Upper lobe of right lung (tissue), 1 donor: ENCODE data around the gene IL6. TPM values are rescaled to one million over a fixed set of nuclear protein-coding genes. Genes with fewer than 3 reads are reported as not detected.

Experiments used
- ATAC-seq: fragments of 200-7000 bp; cut with Tn5 transposase; one replicate; pipeline ENCODE4 v1.9.1; 2020; ENCODE audit warnings: mild to moderate bottlenecking, moderate library complexity
- DNase-seq: peaks from one replicate; pipeline ENCODE4 v3.0.0-alpha.2; 2020
- H3K27ac ChIP-seq: fragments of 200-600 bp; one replicate; pipeline ENCODE4 v1.8.0; 2022
- H3K27me3 ChIP-seq: fragments of 200-600 bp; one replicate; pipeline ENCODE4 v1.8.0; 2022; ENCODE audit warnings: mild to moderate bottlenecking
- H3K36me3 ChIP-seq: fragments of 200-600 bp; one replicate; pipeline ENCODE4 v1.8.0; 2022
- H3K4me1 ChIP-seq: fragments of 200-600 bp; one replicate; pipeline ENCODE4 v1.8.0; 2022
- H3K4me3 ChIP-seq: fragments of 200-600 bp; one replicate; pipeline ENCODE4 v1.8.0; 2022; ENCODE audit warnings: mild to moderate bottlenecking
- H3K9me3 ChIP-seq: fragments of 200-600 bp; one replicate; pipeline ENCODE4 v1.8.0; 2022
- CTCF ChIP-seq: fragments of 200-600 bp; IDR thresholded peaks from one replicate; pipeline ENCODE4 v1.8.0; 2022; ENCODE audit warnings: antibody characterized with exemption
- intact Hi-C: fragments of 100-400 bp; cut with DNase I; formaldehyde crosslinking; loops from one replicate; pipeline ENCODE4 v1.11.0; 2022
- total RNA-seq: library from RNA; stranded (reverse); fragmentation: NEBNext Ultra II Directional; extraction: Animal tissue kit (Norgen Biotek cat#: 25700); gene quantifications from one replicate; pipeline ENCODE4 v1.2.1, GENCODE V29; 2021
- donor health status: DM: no; HTN: yes; CAD: no; lungs with severe emphysema.

Gene IL6
- total RNA-seq, 1 donor from 2014 or later, result 6.5 TPM

- DNase-seq (no peak), ATAC-seq (no peak)
- Histone ChIP-seq H3K36me3 (no peaks in the 10 kb centered on the region), H3K27ac (no peak overlapping the region), H3K27me3 (no peaks in the 10 kb centered on the region), H3K9me3 (no peaks in the 10 kb centered on the region), H3K4me3 (no peak overlapping the region), H3K4me1 (peaks cover 21% of the 10 kb centered on the region)
- no peak for TF ChIP-seq CTCF
- intact Hi-C loops, result loop anchor here (5.0 kb wide), 1 partner anchor 172 kb away; no protein-coding TSS in a partner anchor
Observed at GRCh38 chr7:22729180-22729825, 2.3 kb downstream of the IL6 start.

DNA sequence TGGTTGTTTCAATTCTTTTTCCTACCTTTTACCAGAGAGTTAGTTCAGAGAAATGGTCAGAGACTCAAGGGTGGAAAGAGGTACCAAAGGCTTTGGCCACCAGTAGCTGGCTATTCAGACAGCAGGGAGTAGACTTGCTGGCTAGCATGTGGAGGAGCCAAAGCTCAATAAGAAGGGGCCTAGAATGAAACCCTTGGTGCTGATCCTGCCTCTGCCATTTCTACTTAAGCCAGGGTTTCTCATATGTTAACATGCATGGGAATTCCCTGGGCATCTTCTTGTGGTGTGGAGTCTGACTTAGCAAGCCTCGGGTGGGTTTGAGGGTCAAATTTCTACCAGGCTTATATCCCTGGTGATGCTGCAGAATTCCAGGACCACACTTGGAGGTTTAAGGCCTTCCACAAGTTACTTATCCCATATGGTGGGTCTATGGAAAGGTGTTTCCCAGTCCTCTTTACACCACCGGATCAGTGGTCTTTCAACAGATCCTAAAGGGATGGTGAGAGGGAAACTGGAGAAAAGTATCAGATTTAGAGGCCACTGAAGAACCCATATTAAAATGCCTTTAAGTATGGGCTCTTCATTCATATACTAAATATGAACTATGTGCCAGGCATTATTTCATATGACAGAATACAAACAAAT, 3.2 kb downstream of the IL6 start:
- ATAC-seq, result no peak
- Histone ChIP-seq H3K27me3 (no peaks in the 10 kb centered on the region), H3K4me3 (no peak overlapping the region), H3K9me3 (no peaks in the 10 kb centered on the region), H3K36me3 (no peaks in the 10 kb centered on the region), H3K27ac (no peak overlapping the region), H3K4me1 (peaks cover 12% of the 10 kb centered on the region)
- intact Hi-C loops, result no loop called here
- DNase-seq, result no peak
- TF ChIP-seq CTCF, result no peak

DNA sequence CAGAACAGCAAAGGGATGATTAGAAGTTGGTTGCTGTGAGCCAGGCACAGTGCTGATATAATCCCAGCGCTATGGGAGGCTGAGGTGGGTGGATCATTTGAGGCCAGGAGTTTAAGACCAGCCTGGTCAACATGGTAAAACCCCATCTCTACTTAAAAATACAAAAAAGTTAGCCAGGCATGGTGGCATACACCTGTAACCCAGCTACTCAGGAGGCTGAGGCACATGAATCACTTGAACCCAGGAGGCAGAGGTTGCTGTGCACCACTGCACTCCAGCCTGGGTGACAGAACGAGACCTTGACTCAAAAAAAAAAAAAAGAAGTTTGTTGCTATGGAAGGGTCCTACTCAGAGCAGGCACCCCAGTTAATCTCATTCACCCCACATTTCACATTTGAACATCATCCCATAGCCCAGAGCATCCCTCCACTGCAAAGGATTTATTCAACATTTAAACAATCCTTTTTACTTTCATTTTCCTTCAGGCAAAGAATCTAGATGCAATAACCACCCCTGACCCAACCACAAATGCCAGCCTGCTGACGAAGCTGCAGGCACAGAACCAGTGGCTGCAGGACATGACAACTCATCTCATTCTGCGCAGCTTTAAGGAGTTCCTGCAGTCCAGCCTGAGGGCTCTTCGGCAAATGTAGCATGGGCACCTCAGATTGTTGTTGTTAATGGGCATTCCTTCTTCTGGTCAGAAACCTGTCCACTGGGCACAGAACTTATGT, 4.1 kb downstream of the IL6 start:
- no peaks in the 10 kb centered on the region for H3K36me3 ChIP-seq
- peaks cover 5% of the 10 kb centered on the region for H3K4me1 ChIP-seq
- H3K27ac ChIP-seq, result no peak overlapping the region
- H3K4me3 ChIP-seq, result no peak overlapping the region
- no peaks in the 10 kb centered on the region for H3K27me3 ChIP-seq
- H3K9me3 ChIP-seq, result no peaks in the 10 kb centered on the region
- no peak for ATAC-seq
- intact Hi-C loops, result no loop called here
- no peak for TF ChIP-seq CTCF
- DNase-seq, result no peak

DNA sequence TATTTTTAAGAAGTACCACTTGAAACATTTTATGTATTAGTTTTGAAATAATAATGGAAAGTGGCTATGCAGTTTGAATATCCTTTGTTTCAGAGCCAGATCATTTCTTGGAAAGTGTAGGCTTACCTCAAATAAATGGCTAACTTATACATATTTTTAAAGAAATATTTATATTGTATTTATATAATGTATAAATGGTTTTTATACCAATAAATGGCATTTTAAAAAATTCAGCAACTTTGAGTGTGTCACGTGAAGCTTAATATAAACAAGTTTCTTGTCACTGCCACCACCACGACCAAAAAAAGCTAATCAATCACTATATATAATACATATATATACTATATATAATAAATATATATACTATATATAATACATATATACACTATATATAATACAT, 4.8 kb downstream of the IL6 start:
- Histone ChIP-seq H3K27me3 (no peaks in the 10 kb centered on the region), H3K4me1 (no peaks in the 10 kb centered on the region), H3K36me3 (no peaks in the 10 kb centered on the region), H3K9me3 (no peaks in the 10 kb centered on the region), H3K4me3 (no peak overlapping the region), H3K27ac (no peak overlapping the region)
- no peak for DNase-seq
- intact Hi-C loops, result no loop called here
- TF ChIP-seq CTCF, result no peak
- no peak for ATAC-seq

DNA sequence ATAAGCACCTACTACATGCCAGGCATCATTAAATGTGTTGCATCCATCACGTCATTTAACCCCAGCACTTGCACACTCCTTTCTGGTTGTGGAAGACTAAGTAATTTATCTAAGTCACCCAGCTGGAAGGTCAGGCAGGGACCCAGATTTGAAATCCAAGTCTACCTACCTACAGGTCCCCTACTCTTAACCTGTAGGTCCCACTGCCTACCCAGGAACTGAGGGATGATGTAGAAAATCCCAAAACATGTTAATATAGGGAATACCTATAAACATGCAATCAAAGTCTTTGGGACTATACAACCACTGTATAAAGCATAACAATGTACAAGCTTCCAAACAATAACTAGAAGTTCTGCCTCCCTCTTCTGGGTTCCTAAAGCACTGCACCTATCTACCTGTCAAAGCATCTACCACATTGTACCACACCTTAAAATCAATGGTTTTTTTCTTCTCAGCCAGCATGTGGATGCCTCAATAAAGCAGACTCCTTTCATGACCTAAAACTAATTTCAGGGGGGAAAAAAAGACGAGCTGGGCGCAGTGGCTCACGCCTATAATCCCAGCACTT, 5.6 kb downstream of the IL6 start:
- DNase-seq, result no peak
- ATAC-seq, result peak; percentile 36
- intact Hi-C loops, result no loop called here

More for the DNA sequence above, 5.6 kb downstream of the IL6 start:
- no peaks in the 10 kb centered on the region for H3K27me3 ChIP-seq
- H3K4me3 ChIP-seq, result no peak overlapping the region
- TF ChIP-seq CTCF, result peak; percentile 23
- H3K36me3 ChIP-seq, result no peaks in the 10 kb centered on the region
- no peaks in the 10 kb centered on the region for H3K4me1 ChIP-seq
- no peaks in the 10 kb centered on the region for H3K9me3 ChIP-seq
- H3K27ac ChIP-seq, result no peak overlapping the region
